ENCODE results near the gene GPC5.
"Not testable (repeated sequence)": the region's sequence is repeated elsewhere in the genome, so short reads cannot be mapped to it uniquely, and the experiment has no call there.

The GPC5 gene

GRCh38 chr13:92612892-92613291 lies 1214.5 kb downstream of the GPC5 start:
- no peak for DNase-seq

- no peak for DNase-seq
Observed at GRCh38 chr13:92613921-92614320, 1215.5 kb downstream of the GPC5 start.

GRCh38 chr13:92621985-92622384 lies 1223.6 kb downstream of the GPC5 start:
- no peak for DNase-seq

GRCh38 chr13:92622905-92623304 lies 1224.5 kb downstream of the GPC5 start:
- DNase-seq = no peak

- DNase-seq = no peak
Observed at GRCh38 chr13:92626274-92626673, 1227.9 kb downstream of the GPC5 start.

- no peak for DNase-seq
Observed at GRCh38 chr13:92640936-92641335, 1242.5 kb downstream of the GPC5 start.

GRCh38 chr13:92649140-92649813 lies 1250.9 kb downstream of the GPC5 start:
- DNase-seq = no peak

GRCh38 chr13:92656103-92656502 lies 1257.7 kb downstream of the GPC5 start:
- DNase-seq = no peak

- DNase-seq = no peak
Observed at GRCh38 chr13:92656648-92657047, 1258.2 kb downstream of the GPC5 start.

- DNase-seq = no peak
Observed at GRCh38 chr13:92657565-92657964, 1259.1 kb downstream of the GPC5 start.

GRCh38 chr13:92658293-92658692 lies 1259.9 kb downstream of the GPC5 start:
- DNase-seq = no peak

- no peak for DNase-seq
Observed at GRCh38 chr13:92661406-92661805, 1263.0 kb downstream of the GPC5 start.

- DNase-seq = no peak
Observed at GRCh38 chr13:92668157-92668556, 1269.7 kb downstream of the GPC5 start.

GRCh38 chr13:92670096-92670495 lies 1271.7 kb downstream of the GPC5 start:
- no peak for DNase-seq

- no peak for DNase-seq
Observed at GRCh38 chr13:92671821-92672220, 1273.4 kb downstream of the GPC5 start.

GRCh38 chr13:92676246-92676645 lies 1277.8 kb downstream of the GPC5 start:
- no peak for DNase-seq

- DNase-seq = no peak
Observed at GRCh38 chr13:92677571-92677970, 1279.2 kb downstream of the GPC5 start.

- no peak for DNase-seq
Observed at GRCh38 chr13:92679602-92680001, 1281.2 kb downstream of the GPC5 start.

- no peak for DNase-seq
Observed at GRCh38 chr13:92681239-92681638, 1282.8 kb downstream of the GPC5 start.

GRCh38 chr13:92682832-92683517 lies 1284.6 kb downstream of the GPC5 start:
- DNase-seq = no peak

- no peak for DNase-seq
Observed at GRCh38 chr13:92694047-92694446, 1295.6 kb downstream of the GPC5 start.

- DNase-seq = not testable (repeated sequence)
Observed at GRCh38 chr13:92695827-92696226, 1297.4 kb downstream of the GPC5 start.

- DNase-seq = no peak
Observed at GRCh38 chr13:92716749-92717148, 1318.3 kb downstream of the GPC5 start.

- no peak for DNase-seq
Observed at GRCh38 chr13:92717857-92718256, 1319.4 kb downstream of the GPC5 start.

GRCh38 chr13:92719868-92720267 lies 1321.4 kb downstream of the GPC5 start:
- no peak for DNase-seq

All from NCI-H524 treated with DMSO at 0.1 percent for 48 hours (cell line).